ENCODE data around the gene MYPOP. TPM values are rescaled to one million over a fixed set of nuclear protein-coding genes. Genes with fewer than 3 reads are reported as not detected.

The MYPOP gene
- total and polyA plus RNA-seq, 9 of the 15 experiments (the other 6 are each of a cell fraction or from before 2014, with no cell fraction given) = 0.32 to 7.6 (median 1.6) TPM

- TF ChIP-seq SIN3A (IDR thresholded peaks at IDR 0.05; ENCODE audit: borderline replicate concordance in 2 of 2, control insufficient read depth in 1 of 2, low read depth in 2 of 2, low read length in 2 of 2) (peak in 1 of 2 experiments; percentile 50; a peak in 2 of 4 replicates), TFAP4 (CRISPR knock-in tag; IDR thresholded peaks at IDR 0.05; ENCODE audit: borderline replicate concordance) (peak; percentile 74), CAMTA2 (CRISPR knock-in tag; conservative IDR thresholded peaks at IDR 0.05) (no peak), PTRF (tag; IDR thresholded peaks at IDR 0.05) (no peak), CEBPB (tag; IDR thresholded peaks at IDR 0.05) (no peak), ETS2 (tag; IDR thresholded peaks at IDR 0.05; ENCODE audit: borderline replicate concordance, poor library complexity, severe bottlenecking) (no peak), TAF9B (IDR thresholded peaks at IDR 0.05; ENCODE audit: partially characterized antibody) (no peak), HNRNPUL1 (IDR thresholded peaks at IDR 0.05; ENCODE audit: low read length) (no peak), TCF7 (IDR thresholded peaks at IDR 0.05; ENCODE audit: borderline replicate concordance) (no peak), NFE2 (IDR thresholded peaks at IDR 0.05; ENCODE audit: low read depth) (no peak), ZBED1 (IDR thresholded peaks at IDR 0.05) (no peak), AFF1 (IDR thresholded peaks at IDR 0.05; ENCODE audit: low read depth in 1 of 2, partially characterized antibody in 2 of 2) (peak; percentile 69 to 97), ZNF778 (CRISPR knock-in tag; IDR thresholded peaks at IDR 0.05) (no peak), ZNF277 (CRISPR knock-in tag; IDR thresholded peaks at IDR 0.05; ENCODE audit: borderline replicate concordance) (no peak), PTBP1 (IDR thresholded peaks at IDR 0.05; ENCODE audit: low read depth, low read length) (no peak), SRSF1 (IDR thresholded peaks at IDR 0.05; ENCODE audit: low read depth, low read length) (no peak), ZNF124 (CRISPR knock-in tag; IDR thresholded peaks at IDR 0.05) (no peak), JUN (IDR thresholded peaks at IDR 0.05; ENCODE audit: borderline replicate concordance, low read depth, low read length) (no peak), JUN (CRISPR knock-in tag; IDR thresholded peaks at IDR 0.05; ENCODE audit: borderline replicate concordance) (no peak), CREM (IDR thresholded peaks at IDR 0.05; ENCODE audit: low read depth) (peak; percentile 92), HINFP (tag; conservative IDR thresholded peaks at IDR 0.05; ENCODE audit: low read depth) (no peak)
Measured at GRCh38 chr19:45862564-45863334, 39.7 kb downstream of the MYPOP start, which contains the start of gene SYMPK (continued).
